Measurements from ENCODE around the gene CRAT. TPM values are rescaled to one million over a fixed set of nuclear protein-coding genes. Genes with fewer than 3 reads are reported as not detected.
A peak's percentile ranks its signal among the peaks of the same experiment; 100 is the strongest.
"Not testable (repeated sequence)": the region's sequence is repeated elsewhere in the genome, so short reads cannot be mapped to it uniquely, and the experiment has no call there.

Gene CRAT
- total RNA-seq, 3 donors from 2014 or later: 18.7 to 74.7 (median 35.7) TPM

GRCh38 chr9:129122133-129122532 lies 11.5 kb upstream of the CRAT start:
- H3K4me3 ChIP-seq: no peak overlapping the region
- no peak for TF ChIP-seq POLR2AphosphoS5 (IDR thresholded peaks at IDR 0.05)
- TF ChIP-seq POLR2A (IDR thresholded peaks at IDR 0.05): no peak
- TF ChIP-seq CTCF (IDR thresholded peaks at IDR 0.05): no peak
- H3K4me1 ChIP-seq: no peaks in the 10 kb centered on the region
- no peak overlapping the region for H3K27ac ChIP-seq
- no peaks in the 10 kb centered on the region for H3K9me3 ChIP-seq
- H3K27me3 ChIP-seq: no peaks in the 10 kb centered on the region
- H3K36me3 ChIP-seq: no peaks in the 10 kb centered on the region
- DNase-seq (ENCODE audit: low spot score in 2 of 2): no peak
- intact Hi-C loops (cut with DNase I; ENCODE audit: low total_unique reads): no loop called here

- TF ChIP-seq CTCF (IDR thresholded peaks at IDR 0.05) (no peak), POLR2A (IDR thresholded peaks at IDR 0.05) (no peak), POLR2AphosphoS5 (IDR thresholded peaks at IDR 0.05) (no peak)
- intact Hi-C loops (cut with DNase I; ENCODE audit: low total_unique reads): no loop called here
- H3K36me3 ChIP-seq: no peaks in the 10 kb centered on the region
Measured at GRCh38 chr9:129121483-129121882, 10.9 kb upstream of the CRAT start.

GRCh38 chr9:129118799-129119198 lies 8.2 kb upstream of the CRAT start:
- no peak overlapping the region for H3K27ac ChIP-seq
- no peak for TF ChIP-seq POLR2AphosphoS5 (IDR thresholded peaks at IDR 0.05)
- no peak for TF ChIP-seq CTCF (IDR thresholded peaks at IDR 0.05)
- no peak for TF ChIP-seq POLR2A (IDR thresholded peaks at IDR 0.05)
- no peaks in the 10 kb centered on the region for H3K27me3 ChIP-seq
- intact Hi-C loops (cut with DNase I; ENCODE audit: low total_unique reads): loop anchor here (5.0 kb wide), 1 partner anchor 556 kb away; no protein-coding TSS in a partner anchor
- H3K9me3 ChIP-seq: no peaks in the 10 kb centered on the region
- no peak overlapping the region for H3K4me3 ChIP-seq
- H3K4me1 ChIP-seq: no peaks in the 10 kb centered on the region
- no peaks in the 10 kb centered on the region for H3K36me3 ChIP-seq
- DNase-seq (ENCODE audit: low spot score in 2 of 2): no peak

More at GRCh38 chr9:129121483-129121882, 10.9 kb upstream of the CRAT start:
- Histone ChIP-seq H3K4me1 (no peaks in the 10 kb centered on the region), H3K27ac (peak overlapping the region in 1 of 2 donors; percentile 13), H3K27me3 (no peaks in the 10 kb centered on the region), H3K9me3 (no peaks in the 10 kb centered on the region), H3K4me3 (no peak overlapping the region)
- no peak for DNase-seq (ENCODE audit: low spot score in 2 of 2)

- TF ChIP-seq POLR2A (IDR thresholded peaks at IDR 0.05) (no peak), CTCF (IDR thresholded peaks at IDR 0.05) (no peak), POLR2AphosphoS5 (IDR thresholded peaks at IDR 0.05) (no peak)
- intact Hi-C loops (cut with DNase I; ENCODE audit: low total_unique reads): no loop called here
- no peaks in the 10 kb centered on the region for H3K36me3 ChIP-seq
Measured at GRCh38 chr9:129113645-129114304, 3.2 kb upstream of the CRAT start.

GRCh38 chr9:129112526-129112925 lies 1.9 kb upstream of the CRAT start:
- intact Hi-C loops (cut with DNase I; ENCODE audit: low total_unique reads); DNase-seq (ENCODE audit: low spot score in 2 of 2); H3K4me1 ChIP-seq; H3K9me3 ChIP-seq; H3K36me3 ChIP-seq; H3K27me3 ChIP-seq; H3K27ac ChIP-seq: not testable (repeated sequence)
- peak overlapping the region; percentile 92 to 97 (median 92) for H3K4me3 ChIP-seq

More at GRCh38 chr9:129113645-129114304, 3.2 kb upstream of the CRAT start:
- no peak for DNase-seq (ENCODE audit: low spot score in 2 of 2)
- no peaks in the 10 kb centered on the region for H3K9me3 ChIP-seq
- no peak overlapping the region for H3K4me3 ChIP-seq
- peaks cover 4 to 6% of the 10 kb centered on the region in 2 donors for H3K4me1 ChIP-seq
- H3K27me3 ChIP-seq: no peaks in the 10 kb centered on the region
- H3K27ac ChIP-seq: no peak overlapping the region

Measured in breast epithelium (tissue), 4 donors.